Limb (tissue), 2 donors: ENCODE results near the gene RBM25.
"Not testable (repeated sequence)": the region's sequence is repeated elsewhere in the genome, so short reads cannot be mapped to it uniquely, and the experiment has no call there.

Experiments used
- DNase-seq, 2 donors: peaks; one replicate each; pipeline ENCODE4 v3.0.0-alpha.2; 2016; ENCODE audit errors: extremely low spot score in 2 of 2

Gene RBM25

DNA sequence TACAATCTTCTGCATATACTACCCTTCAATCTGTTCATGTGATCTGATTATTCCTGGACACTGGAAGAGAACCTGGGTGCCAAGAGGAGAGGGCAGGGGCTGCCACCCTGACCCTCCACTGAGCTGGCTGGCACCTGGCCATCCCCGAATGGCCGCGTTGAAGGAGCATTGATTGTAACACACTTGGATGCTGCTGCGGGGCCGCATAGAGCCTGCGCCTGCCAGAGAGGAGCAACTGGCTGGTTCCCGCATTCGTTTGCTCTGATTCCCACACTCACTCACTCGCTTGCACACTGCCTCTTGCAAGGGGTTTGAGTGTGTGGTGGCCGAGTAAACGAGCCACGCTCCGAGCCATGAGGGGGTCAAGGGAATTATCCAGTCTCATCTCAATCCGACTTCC is 110.4 kb downstream of the RBM25 start:
- DNase-seq, result no peak

- not testable (repeated sequence) for DNase-seq
Observed at GRCh38 chr14:73169855-73170254, 111.5 kb downstream of the RBM25 start.

- no peak for DNase-seq
Observed at GRCh38 chr14:73170686-73171085, 112.4 kb downstream of the RBM25 start.

- no peak for DNase-seq
Observed at GRCh38 chr14:73172500-73172899, 114.2 kb downstream of the RBM25 start.

GRCh38 chr14:73173092-73173735 is 114.9 kb downstream of the RBM25 start:
- peak in 1 of 2 donors; percentile 65 for DNase-seq
